PFSK-1 (cell line): ENCODE measurements around the gene MYRF.

Source experiments
- POLR2AphosphoS5 ChIP-seq: IDR thresholded peaks from 2 replicates; pipeline ENCODE4 v1.6.1; 2012; ENCODE audit warnings: low read depth, mild to moderate bottlenecking, control low read depth, low read length, moderate library complexity
- REST ChIP-seq, 2 experiments: IDR thresholded peaks; 2 replicates each; pipeline versions ENCODE4 v1.6.1 to v1.8.0; 2011 to 2012; ENCODE audit warnings: low read depth in 2 of 2, low read length in 2 of 2, control low read depth in 1 of 2, inconsistent platforms in 1 of 2, mild to moderate bottlenecking in 1 of 2, moderate library complexity in 1 of 2; ENCODE audit not compliant: insufficient read depth in 1 of 2
- SIN3A ChIP-seq: IDR thresholded peaks from 2 replicates; pipeline ENCODE4 v1.6.1; 2012; ENCODE audit warnings: mild to moderate bottlenecking, low read length, moderate library complexity, borderline replicate concordance; ENCODE audit not compliant: insufficient read depth

GRCh38 chr11:61777234-61778090 lies 25.0 kb downstream of the MYRF start:
- TF ChIP-seq REST (IDR thresholded peaks at IDR 0.05; ENCODE audit: insufficient read depth in 1 of 2, low read depth in 2 of 2, low read length in 2 of 2): no peak
- TF ChIP-seq POLR2AphosphoS5: no peak
- no peak for TF ChIP-seq SIN3A
